Measurements from ENCODE around the gene MSH3.

MSH3 gene

DNA sequence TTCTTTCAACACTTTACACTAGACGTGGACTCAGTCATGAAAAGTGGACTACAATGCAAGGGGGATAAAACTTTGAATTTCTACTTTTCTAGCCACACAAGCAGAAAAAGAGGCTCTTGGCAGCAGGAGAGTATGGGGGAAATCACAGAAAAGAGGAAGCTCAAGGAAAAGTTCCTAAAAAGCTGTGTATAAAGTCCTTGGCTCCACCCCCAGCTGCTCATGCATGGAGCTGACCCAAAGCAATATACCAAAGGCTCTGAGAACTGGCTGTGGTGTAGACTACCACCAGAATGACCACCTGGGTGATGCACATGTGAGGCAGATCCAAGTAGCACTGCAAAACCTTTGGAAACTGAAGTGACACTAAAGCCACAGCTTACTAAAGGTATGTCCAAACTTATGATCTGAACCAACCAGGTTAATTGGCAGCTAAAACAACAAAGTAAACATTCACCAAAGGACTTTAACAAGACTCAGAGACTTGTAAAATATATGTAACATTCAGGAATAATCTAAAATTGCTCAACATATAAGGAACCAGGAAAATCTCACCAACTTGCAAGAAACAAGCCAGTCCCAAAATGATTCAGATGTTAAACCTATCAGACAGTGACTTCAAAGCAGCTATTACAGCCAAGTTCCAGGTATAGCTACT lies 250.2 kb downstream of the MSH3 start:
- no peak overlapping the region for H3K4me3 ChIP-seq (ENCODE audit: low read depth, low read length)
- TF ChIP-seq CTCF (IDR thresholded peaks at IDR 0.05; ENCODE audit: control insufficient read depth, extremely low read depth, insufficient read depth), result no peak
- DNase-seq (ENCODE audit: low read depth), result peak; percentile 81

DNA sequence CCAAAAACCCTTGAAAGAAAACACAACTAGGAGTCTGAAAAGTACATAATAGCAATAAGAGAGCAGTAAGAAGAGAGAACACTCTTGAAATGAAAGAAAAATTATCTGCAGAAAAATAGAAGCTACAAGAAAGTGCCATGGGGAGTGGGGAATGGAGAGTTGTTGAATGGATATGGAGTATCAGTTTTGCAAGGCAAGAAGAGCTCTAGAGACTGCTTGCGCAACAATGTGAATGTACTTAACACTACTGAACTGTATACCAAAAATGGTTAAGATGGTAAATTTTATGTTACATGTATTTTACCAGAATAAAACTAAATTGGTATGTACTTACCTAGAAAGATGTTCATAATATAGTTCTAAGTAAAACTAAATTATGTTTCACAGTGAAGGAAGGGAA lies 251.0 kb downstream of the MSH3 start:
- TF ChIP-seq CTCF (IDR thresholded peaks at IDR 0.05; ENCODE audit: control insufficient read depth, extremely low read depth, insufficient read depth), result no peak
- no peak for DNase-seq (ENCODE audit: low read depth)
- no peak overlapping the region for H3K4me3 ChIP-seq (ENCODE audit: low read depth, low read length)

DNA sequence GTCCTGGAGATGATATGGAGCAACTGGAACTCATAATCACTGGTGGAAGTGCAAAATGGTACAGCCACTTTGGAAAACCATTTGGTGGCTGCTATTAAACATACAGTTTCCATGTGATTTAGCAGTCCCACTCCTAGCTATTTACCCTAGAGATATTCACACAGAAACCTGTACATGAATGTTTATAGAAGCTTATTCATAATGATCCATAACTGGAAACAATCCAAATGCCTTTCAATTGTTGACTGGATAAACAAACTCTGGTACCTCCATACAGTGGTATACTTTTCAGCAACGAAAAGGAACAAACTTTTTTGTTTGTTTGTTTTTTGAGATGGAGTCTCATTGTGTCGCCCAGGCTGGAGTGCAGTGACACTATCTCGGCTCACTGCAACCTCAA lies 258.0 kb downstream of the MSH3 start:
- TF ChIP-seq CTCF (IDR thresholded peaks at IDR 0.05; ENCODE audit: control insufficient read depth, extremely low read depth, insufficient read depth), result no peak
- DNase-seq (ENCODE audit: low read depth), result peak; percentile 28
- no peak overlapping the region for H3K4me3 ChIP-seq (ENCODE audit: low read depth, low read length)

DNA sequence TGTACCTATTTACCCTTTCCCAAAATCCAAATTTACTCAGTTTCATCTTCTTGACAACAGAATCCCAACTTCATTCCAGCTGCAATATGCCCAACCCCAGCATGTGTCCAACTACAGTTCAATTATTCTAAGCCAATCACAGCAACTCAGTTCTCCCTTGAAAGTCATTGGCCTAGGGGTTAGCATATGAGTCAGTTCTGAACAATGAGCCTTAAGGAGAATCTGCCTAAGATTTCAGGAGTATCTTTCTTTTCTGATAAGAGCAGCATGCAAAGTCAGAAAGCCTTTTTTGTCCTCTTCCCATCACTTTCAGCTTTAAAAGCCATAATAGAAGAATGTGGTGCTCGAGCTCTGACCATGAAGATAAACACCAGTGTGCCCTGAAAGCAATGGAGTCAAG lies 261.3 kb downstream of the MSH3 start:
- no peak for DNase-seq (ENCODE audit: low read depth)
- no peak overlapping the region for H3K4me3 ChIP-seq (ENCODE audit: low read depth, low read length)
- TF ChIP-seq CTCF (IDR thresholded peaks at IDR 0.05; ENCODE audit: control insufficient read depth, extremely low read depth, insufficient read depth), result no peak

GRCh38 chr5:80916676-80917075 lies 262.2 kb downstream of the MSH3 start:
- no peak overlapping the region for H3K4me3 ChIP-seq (ENCODE audit: low read depth, low read length)
- no peak for TF ChIP-seq CTCF (IDR thresholded peaks at IDR 0.05; ENCODE audit: control insufficient read depth, extremely low read depth, insufficient read depth)
- no peak for DNase-seq (ENCODE audit: low read depth)

- H3K4me3 ChIP-seq (ENCODE audit: low read depth, low read length), result no peak overlapping the region
- DNase-seq (ENCODE audit: low read depth), result no peak
- no peak for TF ChIP-seq CTCF (IDR thresholded peaks at IDR 0.05; ENCODE audit: control insufficient read depth, extremely low read depth, insufficient read depth)
Observed at GRCh38 chr5:80917631-80918030, 263.2 kb downstream of the MSH3 start.

DNA sequence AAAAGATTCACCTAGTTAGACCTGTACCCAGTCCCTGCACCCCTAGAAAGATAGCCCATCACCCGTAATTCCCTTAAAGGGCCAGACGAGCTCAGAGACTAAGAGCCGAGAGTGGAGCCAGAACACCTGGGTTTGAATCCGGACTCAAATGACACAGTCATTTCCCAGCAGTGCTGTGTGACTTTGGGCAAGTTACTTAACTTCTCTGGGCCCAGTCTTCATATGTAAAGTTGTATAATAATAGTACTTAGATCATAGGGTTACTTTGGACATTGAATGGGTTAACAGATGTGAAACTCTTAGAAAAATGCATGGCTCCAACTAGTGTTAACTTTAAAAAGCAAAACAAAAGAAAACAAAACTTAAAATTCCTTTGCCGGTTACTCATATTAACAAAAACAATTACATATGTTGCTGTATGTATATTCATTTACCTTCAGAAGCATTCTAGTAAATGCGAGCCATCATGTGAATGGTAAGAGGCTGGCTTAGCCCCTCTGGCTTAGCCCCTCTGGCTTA lies 265.3 kb downstream of the MSH3 start:
- H3K4me3 ChIP-seq (ENCODE audit: low read depth, low read length), result no peak overlapping the region
- no peak for TF ChIP-seq CTCF (IDR thresholded peaks at IDR 0.05; ENCODE audit: control insufficient read depth, extremely low read depth, insufficient read depth)
- no peak for DNase-seq (ENCODE audit: low read depth)

Measured in LNCaP clone FGC (cell line).